HG03439 (cell line): Measurements from ENCODE around the gene FAHD2B.
"Not testable (repeated sequence)": the region's sequence is repeated elsewhere in the genome, so short reads cannot be mapped to it uniquely, and the experiment has no call there.

Experiments
- ATAC-seq: cut with Tn5 transposase; IDR thresholded peaks from one replicate; pipeline ENCODE4 v1.9.1; 2021; ENCODE audit warnings: mild to moderate bottlenecking, moderate library complexity; ENCODE audit not compliant: unreplicated experiment

FAHD2B gene

GRCh38 chr2:97094772-97095611, at the start of gene FAHD2B:
Gene FAHD2B (minus strand): TSS chr2:97094882. CDS start chr2:97091706, 3,176 bp downstream.
- peak; percentile 84 for ATAC-seq

DNA sequence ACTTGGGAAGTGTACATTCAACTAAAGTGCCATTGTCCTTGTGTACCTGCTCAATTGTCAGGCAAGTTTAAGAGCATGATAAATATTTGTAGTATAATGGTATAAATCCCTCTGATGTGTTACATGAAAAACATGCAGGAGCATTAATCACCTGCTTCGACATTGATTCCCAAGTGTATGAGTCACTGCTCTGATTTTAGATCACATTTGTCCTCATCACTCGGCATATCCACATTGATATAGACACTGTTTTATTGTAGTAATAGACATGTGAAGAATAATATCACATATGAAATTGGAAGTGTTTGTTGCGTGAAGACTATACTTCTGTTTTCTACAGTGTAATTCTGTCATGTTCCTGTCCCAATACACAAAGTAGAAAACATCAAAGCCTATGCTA, 49.3 kb upstream of the FAHD2B start:
- ATAC-seq = not testable (repeated sequence)

DNA sequence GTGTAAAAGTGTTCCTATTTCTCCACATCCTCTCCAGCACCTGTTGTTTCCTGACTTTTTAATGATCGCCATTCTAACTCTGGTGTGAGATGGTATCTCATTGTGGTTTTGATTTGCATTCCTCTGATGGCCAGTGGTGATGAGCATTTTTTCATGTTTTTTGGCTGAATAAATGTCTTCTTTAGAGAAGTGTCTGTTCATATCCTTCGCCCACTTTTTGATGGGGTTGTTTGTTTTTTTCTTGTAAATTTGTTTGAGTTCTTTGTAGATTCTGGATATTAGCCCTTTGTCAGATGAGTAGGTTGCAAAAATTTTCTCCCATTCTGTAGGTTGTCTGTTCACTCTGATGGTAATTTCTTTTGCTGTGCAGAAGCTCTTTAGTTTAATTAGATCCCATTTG, 34.4 kb upstream of the FAHD2B start:
- ATAC-seq = not testable (repeated sequence)

DNA sequence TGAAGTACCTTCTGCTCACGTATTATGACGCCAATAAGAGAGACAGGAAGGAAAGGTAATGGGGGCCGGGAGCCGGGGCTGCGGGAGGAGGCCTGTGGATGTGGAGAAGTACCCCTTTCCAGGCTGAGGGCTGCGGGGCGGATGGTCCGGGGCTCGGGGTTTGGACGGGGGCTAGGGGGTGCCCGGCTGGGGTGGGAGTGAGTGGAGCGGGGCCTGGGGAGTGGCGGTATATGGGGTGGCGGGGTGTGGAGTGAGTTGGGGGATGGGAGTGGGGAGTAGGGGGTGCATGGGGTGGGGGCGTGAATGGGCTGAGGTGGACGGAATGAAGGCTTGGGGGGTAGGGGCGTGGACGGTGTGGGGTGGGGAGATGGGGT, 19.2 kb upstream of the FAHD2B start:
- ATAC-seq = not testable (repeated sequence)

DNA sequence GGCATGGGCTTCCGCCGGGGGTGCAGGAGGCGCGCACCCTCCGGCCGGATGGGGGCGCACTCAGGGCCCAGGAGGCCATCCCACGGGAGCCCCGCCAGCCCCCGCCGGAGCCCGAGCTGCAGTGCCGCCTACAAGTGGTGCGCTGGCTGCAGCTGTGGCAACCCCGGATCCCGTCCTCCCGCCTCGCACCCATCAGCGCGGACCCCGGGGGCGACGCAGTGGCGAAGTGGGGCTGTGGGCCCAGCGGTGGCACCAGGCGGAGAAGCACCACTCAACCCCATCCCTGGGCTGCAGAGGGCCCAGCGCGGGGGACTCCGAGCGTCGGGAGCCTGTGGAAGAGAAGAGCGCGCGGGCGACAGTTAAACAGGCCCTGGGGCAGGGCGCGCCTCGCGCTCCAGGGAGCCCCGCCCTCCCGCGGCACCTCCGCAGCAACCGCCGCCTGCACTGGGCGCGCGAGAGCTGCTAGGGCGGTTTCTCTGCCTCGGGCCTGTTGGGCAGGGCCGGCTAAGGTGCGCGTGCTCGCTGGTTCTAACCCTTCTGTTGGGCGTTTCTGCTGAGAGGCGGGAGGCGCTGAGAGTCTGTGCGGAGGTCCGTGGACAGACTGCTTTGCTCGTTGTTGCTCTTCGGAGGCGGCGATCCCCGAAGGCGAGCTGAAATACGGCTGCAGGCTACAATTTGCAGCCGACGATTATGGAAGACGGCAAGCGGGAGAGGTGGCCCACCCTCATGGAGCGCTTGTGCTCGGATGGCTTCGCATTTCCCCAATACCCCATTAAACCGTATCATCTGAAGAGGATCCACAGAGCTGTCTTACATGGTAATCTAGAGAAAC, 18.6 kb upstream of the FAHD2B start, which contains the start of gene ANKRD36:
Gene ANKRD36 (plus strand): TSS at position 104 of the 832 bp plus-strand sequence. CDS start 587 bp downstream, at position 691.
- ATAC-seq = peak; percentile 92

DNA sequence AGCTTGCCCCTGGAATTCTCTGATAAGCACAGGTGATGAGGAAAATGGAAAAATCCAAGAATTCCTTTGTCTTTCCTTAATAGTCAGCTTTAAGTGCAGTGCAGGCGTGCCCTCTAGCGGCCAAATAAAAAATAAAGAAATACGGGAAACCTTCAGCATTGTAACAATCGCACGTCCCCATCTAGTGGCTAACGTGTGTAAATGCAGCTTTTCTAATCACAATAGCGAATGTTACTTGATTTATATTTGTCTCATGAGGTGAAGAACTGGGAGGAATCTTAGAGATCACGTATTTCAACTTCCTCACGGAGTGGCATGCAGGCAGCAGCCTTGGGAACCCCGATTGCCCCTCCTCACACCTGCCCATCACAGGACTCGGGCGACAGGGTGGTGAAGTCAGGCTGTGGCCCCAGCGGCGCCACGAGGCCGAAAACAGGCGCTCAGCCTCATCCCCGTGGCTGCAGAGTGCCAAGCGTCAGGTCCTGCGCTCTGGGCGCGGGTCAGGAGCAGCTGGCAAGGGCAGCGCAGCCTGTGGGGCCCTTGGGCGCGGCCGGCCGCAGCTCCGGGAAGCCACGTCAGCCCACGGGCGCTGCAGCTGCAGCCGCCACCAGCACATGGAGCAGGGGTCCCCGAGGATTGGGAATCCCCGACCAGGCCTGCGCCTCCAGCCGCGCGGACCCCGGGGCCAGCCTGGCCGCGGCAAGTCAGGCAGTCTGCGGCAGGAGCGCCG, 17.8 kb upstream of the FAHD2B start:
- peak; percentile 66 for ATAC-seq

GRCh38 chr2:97111246-97111645, 16.6 kb upstream of the FAHD2B start:
- not testable (repeated sequence) for ATAC-seq

DNA sequence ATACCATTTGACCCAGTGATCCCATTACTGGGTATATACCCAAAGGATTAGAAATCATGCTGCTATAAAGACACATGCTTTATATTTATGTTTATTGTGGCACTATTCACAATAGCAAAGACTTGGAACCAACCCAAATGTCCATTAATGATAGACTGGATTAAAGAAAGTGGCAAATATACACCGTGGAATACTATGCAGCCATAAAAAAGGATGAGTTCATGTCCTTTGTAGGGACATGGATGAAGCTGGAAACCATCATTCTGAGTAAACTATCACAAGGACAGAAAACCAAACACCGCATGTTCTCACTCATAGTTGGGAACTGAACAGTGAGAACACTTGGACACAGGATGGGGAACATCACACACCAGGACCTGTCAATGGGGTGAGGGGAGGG, 12.2 kb upstream of the FAHD2B start:
- not testable (repeated sequence) for ATAC-seq

- ATAC-seq = not testable (repeated sequence)
Measured at GRCh38 chr2:97098786-97099372, 4.2 kb upstream of the FAHD2B start.

- ATAC-seq = no peak
Measured at GRCh38 chr2:97095661-97096060, 979 bp upstream of the FAHD2B start.

DNA sequence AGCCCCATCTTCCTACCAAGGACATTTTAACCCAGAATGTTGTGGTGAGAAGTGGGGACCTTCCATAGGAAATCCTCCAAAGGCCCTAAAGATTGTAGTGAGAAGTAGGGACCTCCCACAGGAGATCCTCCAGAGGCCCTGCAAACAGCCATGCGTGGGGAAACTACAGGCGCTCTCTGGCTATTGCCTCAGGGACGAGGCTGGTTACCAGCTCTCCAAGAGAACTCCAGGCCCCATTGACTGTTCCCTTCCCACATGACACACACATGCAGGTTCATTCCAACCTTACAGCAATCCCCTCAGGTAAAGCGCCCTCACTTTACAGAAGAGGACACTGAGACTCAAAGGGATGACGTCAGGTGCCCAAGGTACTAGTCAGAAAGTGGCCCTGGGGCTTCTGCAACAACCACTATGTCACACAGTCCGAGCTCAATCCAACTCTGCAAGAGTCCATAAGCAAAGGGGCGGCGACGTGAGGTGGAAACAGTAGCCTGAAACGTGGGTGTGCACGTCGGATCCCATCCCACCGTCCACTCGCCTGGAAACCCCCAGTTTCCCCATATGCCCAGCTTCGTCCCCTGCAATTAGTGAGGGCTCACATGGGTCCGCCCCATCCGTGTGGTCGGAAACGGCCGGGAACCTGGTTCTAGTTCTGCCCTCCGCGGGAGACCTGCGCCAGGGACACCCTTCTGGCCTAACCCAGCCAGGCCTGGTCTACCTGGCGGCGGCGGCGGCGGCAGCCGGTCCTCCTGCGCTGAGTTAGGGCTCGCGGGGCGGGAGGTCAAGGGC, 505 bp downstream of the FAHD2B start:
- ATAC-seq = peak; percentile 45

DNA sequence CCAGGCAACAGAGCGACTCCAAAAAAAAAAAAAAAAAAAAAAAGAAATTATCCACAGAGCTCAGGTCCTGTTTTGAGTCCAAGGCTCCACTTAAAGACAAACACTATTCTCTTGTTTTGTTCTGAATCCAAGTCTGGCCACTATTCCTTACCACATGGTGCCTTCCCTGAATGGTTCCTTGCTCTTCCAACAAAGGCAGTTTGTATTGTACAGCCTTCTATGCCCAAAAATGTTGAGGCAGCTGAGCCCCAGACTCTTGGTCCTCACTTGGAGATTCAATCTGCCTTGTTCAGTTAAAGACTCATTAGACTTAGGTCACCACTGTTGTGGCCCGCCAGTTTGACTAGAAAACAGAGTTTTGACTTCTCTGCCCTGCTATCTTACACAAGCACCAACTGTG, 1.7 kb downstream of the FAHD2B start:
- not testable (repeated sequence) for ATAC-seq

DNA sequence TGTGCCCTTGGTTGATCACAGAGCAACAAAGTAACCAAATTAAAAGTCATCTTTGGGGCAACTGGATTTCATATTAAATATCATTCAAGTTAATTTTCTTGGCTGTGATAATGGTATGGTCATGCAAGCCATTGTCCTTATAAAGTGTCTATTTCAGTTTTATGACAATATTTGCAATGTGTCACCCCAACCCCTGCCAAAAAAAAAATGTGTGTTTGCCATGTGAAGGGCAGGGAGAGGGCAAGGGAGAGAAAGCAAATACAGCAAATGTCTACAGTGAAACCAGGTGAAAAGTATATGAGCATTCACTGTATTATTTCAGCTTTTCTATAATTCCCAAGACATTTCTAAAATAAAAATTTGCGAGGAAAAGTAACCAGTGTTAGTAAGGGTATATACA, 6.0 kb downstream of the FAHD2B start:
- not testable (repeated sequence) for ATAC-seq

DNA sequence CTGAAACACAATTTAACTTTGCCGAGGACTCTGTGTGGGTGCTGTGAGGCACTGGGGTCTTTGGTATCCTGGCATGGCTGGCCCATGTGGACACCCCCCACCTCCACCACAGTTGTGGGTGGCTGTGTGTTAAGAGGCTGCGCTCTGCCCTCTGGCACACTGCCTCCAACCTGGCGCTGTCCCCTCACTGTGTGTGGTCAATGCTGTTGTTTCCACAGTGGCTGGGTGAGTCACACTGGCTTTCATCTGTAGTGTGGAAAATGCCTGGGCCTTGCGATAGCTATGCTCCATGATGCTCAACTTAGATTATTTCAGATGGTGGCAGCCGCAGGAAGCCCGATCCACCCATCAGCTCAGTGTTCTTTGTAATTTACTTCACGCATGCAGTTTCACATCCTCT, 9.6 kb downstream of the FAHD2B start:
- ATAC-seq = not testable (repeated sequence)

DNA sequence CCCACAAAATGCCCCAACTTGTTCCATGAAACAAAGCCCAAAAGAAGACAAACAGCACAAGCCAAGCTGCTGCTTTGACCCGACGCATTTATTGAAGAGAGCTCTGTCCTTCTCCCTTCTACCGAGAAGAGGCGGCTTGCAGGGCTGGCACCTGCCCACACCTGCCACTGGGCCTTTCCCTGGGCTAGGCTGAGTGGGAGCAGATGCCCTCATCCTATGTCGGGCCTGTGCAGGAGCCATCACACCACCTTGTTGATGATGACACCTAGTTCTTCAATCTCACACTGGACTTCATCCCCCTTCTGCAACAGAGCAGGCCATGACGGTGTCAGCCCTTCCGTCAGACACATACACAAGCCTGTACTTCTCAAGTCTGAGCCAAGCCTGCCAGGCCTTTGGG, 11.2 kb downstream of the FAHD2B start:
- ATAC-seq = not testable (repeated sequence)

DNA sequence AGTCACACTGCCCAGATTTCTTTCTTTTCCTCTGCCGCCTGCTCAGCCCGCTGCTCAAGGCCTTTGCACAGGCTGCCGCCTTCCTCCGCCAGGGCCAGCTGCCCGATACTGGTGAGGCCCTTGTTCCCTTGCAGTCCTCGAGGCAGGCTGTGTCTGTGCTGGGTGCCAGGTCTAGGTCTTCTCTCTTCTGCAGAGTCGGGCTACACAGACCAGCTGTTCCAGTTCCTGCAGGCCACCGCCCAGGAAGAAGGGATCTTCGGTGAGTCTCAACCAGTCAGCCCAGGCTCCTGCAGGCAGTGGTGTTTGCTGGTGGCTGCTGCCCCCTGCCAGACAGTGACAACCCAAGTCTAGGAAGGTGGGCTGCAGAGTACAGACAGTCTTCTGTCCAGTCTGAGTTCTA, 12.5 kb downstream of the FAHD2B start:
- not testable (repeated sequence) for ATAC-seq

- not testable (repeated sequence) for ATAC-seq
Measured at GRCh38 chr2:97080855-97081254, 13.8 kb downstream of the FAHD2B start.

DNA sequence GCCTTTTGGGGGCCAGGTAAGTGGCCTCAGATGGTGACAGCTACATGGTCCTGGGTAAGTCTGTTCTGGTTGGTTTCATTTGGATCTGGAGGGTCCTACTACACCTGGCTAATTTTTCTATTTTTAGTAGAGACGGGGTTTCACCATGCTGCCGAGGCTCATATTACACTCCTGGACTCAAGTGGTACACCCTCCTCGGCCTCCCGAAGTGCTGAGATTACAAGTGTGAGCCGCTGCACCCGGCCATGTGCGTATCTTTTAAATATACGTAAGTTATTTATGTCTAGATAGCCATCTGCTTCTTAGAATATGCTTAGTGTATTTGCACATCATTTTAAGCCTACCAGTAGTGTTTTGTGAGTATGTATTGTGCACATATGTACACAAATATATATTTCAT, 17.5 kb downstream of the FAHD2B start:
- not testable (repeated sequence) for ATAC-seq

GRCh38 chr2:97070915-97071314, 23.8 kb downstream of the FAHD2B start:
- not testable (repeated sequence) for ATAC-seq

GRCh38 chr2:97068722-97069121, 26.0 kb downstream of the FAHD2B start:
- not testable (repeated sequence) for ATAC-seq
